DND-41 (cell line): ENCODE data around the gene FPR2.
"Not testable (repeated sequence)": the region's sequence is repeated elsewhere in the genome, so short reads cannot be mapped to it uniquely, and the experiment has no call there.

ENCODE experiments used
- ATAC-seq: fragments of 200-7000 bp; cut with Tn5 transposase; 3 replicates; pipeline ENCODE4 v1.9.1; 2021; ENCODE audit warnings: low read depth; ENCODE audit not compliant: insufficient read depth
- DNase-seq: peaks from one replicate; pipeline ENCODE4 v3.0.0-alpha.2; 2020
- H2AFZ ChIP-seq: 2 replicates; pipeline ENCODE4 v1.6.0; 2012; ENCODE audit warnings: low read depth, low read length
- H3K27ac ChIP-seq: 2 replicates; pipeline ENCODE4 v1.5.1; 2012; ENCODE audit warnings: low read length, inconsistent platforms
- H3K27me3 ChIP-seq: fragments of 200-600 bp; sonication (generic); 2 replicates; pipeline ENCODE4 v1.6.0; 2012; ENCODE audit warnings: low read length, mild to moderate bottlenecking, inconsistent platforms; ENCODE audit not compliant: insufficient read depth, poor library complexity
- H3K36me3 ChIP-seq: 2 replicates; pipeline ENCODE4 v1.5.1; 2012; ENCODE audit warnings: low read length, inconsistent platforms; ENCODE audit not compliant: insufficient read depth
- H3K4me1 ChIP-seq: 2 replicates; pipeline ENCODE4 v1.5.1; 2012; ENCODE audit warnings: mild to moderate bottlenecking, low read length; ENCODE audit not compliant: insufficient read depth
- H3K4me2 ChIP-seq: 2 replicates; pipeline ENCODE4 v1.6.0; 2012; ENCODE audit warnings: mild to moderate bottlenecking, moderate library complexity, low read length, inconsistent platforms; ENCODE audit not compliant: insufficient read depth
- H3K4me3 ChIP-seq, 2 experiments: fragments of 200-600 bp in 1 of 2; shearing (Covaris generic) in 1 of 2; 2 replicates each; pipeline ENCODE4 v1.5.1; 2012 to 2016; ENCODE audit warnings: inconsistent platforms in 2 of 2, low read length in 2 of 2, mild to moderate bottlenecking in 2 of 2, low read depth in 1 of 2, moderate library complexity in 1 of 2
- H3K79me2 ChIP-seq: 2 replicates; pipeline ENCODE4 v1.6.0; 2012; ENCODE audit warnings: low read length, inconsistent platforms; ENCODE audit not compliant: insufficient read depth
- H3K9ac ChIP-seq: 2 replicates; pipeline ENCODE4 v1.6.0; 2012; ENCODE audit warnings: low read depth, mild to moderate bottlenecking, inconsistent platforms, low read length, moderate library complexity
- H3K9me3 ChIP-seq: 2 replicates; pipeline ENCODE4 v1.5.1; 2012; ENCODE audit warnings: low read length, moderate library complexity, mild to moderate bottlenecking, inconsistent platforms; ENCODE audit not compliant: insufficient read depth, severe bottlenecking
- H4K20me1 ChIP-seq: 2 replicates; pipeline ENCODE4 v1.6.0; 2012; ENCODE audit warnings: low read length; ENCODE audit not compliant: insufficient read depth
- CTCF ChIP-seq: IDR thresholded peaks from 2 replicates; pipeline ENCODE4 v1.5.1; 2012; ENCODE audit warnings: borderline replicate concordance, low read length, moderate library complexity, mild to moderate bottlenecking; ENCODE audit not compliant: poor library complexity, severe bottlenecking; ENCODE audit errors: extremely low read depth
- EZH2 ChIP-seq: IDR thresholded peaks from 3 replicates; pipeline ENCODE4 v1.6.1; 2012; ENCODE audit warnings: borderline replicate concordance, low read depth, mild to moderate bottlenecking, moderate library complexity, low read length, inconsistent platforms; ENCODE audit not compliant: severe bottlenecking

The FPR2 gene

DNA sequence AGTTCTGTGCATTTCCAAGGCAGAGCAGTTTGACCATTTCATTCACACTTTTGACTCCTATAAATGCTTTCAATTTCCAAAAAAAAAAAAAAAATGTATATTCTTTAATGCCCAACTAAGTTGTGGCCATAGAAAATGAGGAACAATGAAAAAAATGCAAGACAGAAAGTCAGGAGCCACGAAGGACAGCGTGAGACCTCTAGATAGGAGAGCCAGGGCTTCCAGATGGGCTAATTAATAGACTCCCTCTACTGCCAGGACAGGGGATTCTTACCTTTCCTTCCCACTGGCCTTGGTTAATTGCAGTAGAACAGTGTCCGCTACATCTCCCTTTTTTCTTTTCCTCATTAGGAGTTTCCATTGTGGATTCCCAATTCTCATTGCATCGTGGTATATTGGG lies 42.5 kb downstream of the FPR2 start:
- Histone ChIP-seq H3K4me2 (no peak overlapping the region), H2AFZ (no peak overlapping the region), H3K79me2 (no peaks in the 10 kb centered on the region), H3K27ac (no peak overlapping the region), H3K27me3 (no peaks in the 10 kb centered on the region), H4K20me1 (no peaks in the 10 kb centered on the region), H3K36me3 (0 out of 2 replicates have a peak, but pooled peaks cover 5% of the 10 kb centered on the region), H3K9ac (no peak overlapping the region), H3K4me1 (peaks cover 46% of the 10 kb centered on the region), H3K9me3 (no peaks in the 10 kb centered on the region), H3K4me3 (no peak overlapping the region)
- no peak for TF ChIP-seq CTCF
- TF ChIP-seq EZH2: no peak
- no peak for DNase-seq
- ATAC-seq: no peak

- no peaks in the 10 kb centered on the region for H3K9me3 ChIP-seq
- H3K9ac ChIP-seq: no peak overlapping the region
- TF ChIP-seq CTCF (no peak), EZH2 (no peak)
- no peaks in the 10 kb centered on the region for H4K20me1 ChIP-seq
- no peaks in the 10 kb centered on the region for H3K79me2 ChIP-seq
- H3K27ac ChIP-seq: no peak overlapping the region
- H3K4me2 ChIP-seq: no peak overlapping the region
- ATAC-seq: no peak
- no peak overlapping the region for H2AFZ ChIP-seq
- DNase-seq: no peak
- H3K4me3 ChIP-seq: no peak overlapping the region
- no peaks in the 10 kb centered on the region for H3K27me3 ChIP-seq
- H3K36me3 ChIP-seq: 0 out of 2 replicates have a peak, but pooled peaks cover 5% of the 10 kb centered on the region
- H3K4me1 ChIP-seq: peaks cover 49% of the 10 kb centered on the region
These were observed 43.0 kb downstream of the FPR2 start for GRCh38 chr19:51803967-51804366.

DNA sequence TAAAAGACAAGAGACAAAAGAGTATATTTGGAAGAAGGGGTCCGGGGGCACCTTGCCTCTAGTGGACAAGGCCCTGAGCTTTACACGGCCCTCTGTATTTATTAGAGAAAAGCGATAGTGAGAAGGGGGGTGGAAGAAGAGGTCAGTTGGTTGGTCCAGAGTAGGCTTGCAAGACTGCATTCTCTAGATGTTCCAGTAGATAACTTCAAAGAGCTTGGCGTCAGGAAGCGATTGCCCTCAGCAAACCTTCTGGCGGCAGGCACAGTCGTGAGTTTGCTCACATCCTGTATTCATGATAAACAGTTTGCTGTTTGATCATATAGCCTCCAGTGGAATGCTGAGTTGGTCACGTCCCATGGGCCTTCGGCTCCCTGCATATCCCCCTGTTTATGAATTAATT lies 43.8 kb downstream of the FPR2 start:
- Histone ChIP-seq H3K4me1 (peaks cover 44% of the 10 kb centered on the region), H3K27ac (peak overlapping the region; percentile 73; the same call in 1 of the 2 replicates)
- not testable (repeated sequence) for H3K9ac ChIP-seq, H3K9me3 ChIP-seq, H3K79me2 ChIP-seq, H2AFZ ChIP-seq, H3K36me3 ChIP-seq, H3K4me3 ChIP-seq, H3K4me2 ChIP-seq, H3K27me3 ChIP-seq, H4K20me1 ChIP-seq, ATAC-seq
- peak; percentile 59 for DNase-seq

GRCh38 chr19:51805396-51805795 lies 44.4 kb downstream of the FPR2 start:
- ATAC-seq, H3K79me2 ChIP-seq, H3K27me3 ChIP-seq, H3K9me3 ChIP-seq, H3K36me3 ChIP-seq, H2AFZ ChIP-seq, H4K20me1 ChIP-seq, H3K4me2 ChIP-seq, H3K4me3 ChIP-seq, H3K9ac ChIP-seq, DNase-seq: not testable (repeated sequence)
- Histone ChIP-seq H3K4me1 (peaks cover 44% of the 10 kb centered on the region), H3K27ac (peak overlapping the region; percentile 73)

- peaks cover 44% of the 10 kb centered on the region for H3K4me1 ChIP-seq
- H2AFZ ChIP-seq: 0 out of 2 replicates have a peak overlapping the region, but pooled peaks have one; percentile 15
- H3K9ac ChIP-seq: peak overlapping the region; percentile 9; the same call in 1 of the 2 replicates
- H3K36me3 ChIP-seq, ATAC-seq, DNase-seq, H3K4me3 ChIP-seq, H4K20me1 ChIP-seq, H3K79me2 ChIP-seq, H3K27me3 ChIP-seq, H3K9me3 ChIP-seq: not testable (repeated sequence)
- H3K27ac ChIP-seq: peak overlapping the region; percentile 73
- H3K4me2 ChIP-seq: peak overlapping the region; percentile 42
These were observed 45.6 kb downstream of the FPR2 start for GRCh38 chr19:51806571-51806970.
